Neural cell (in vitro differentiated cells): ENCODE measurements around the gene PARG.

Experiments used
- TAF1 ChIP-seq: IDR thresholded peaks from 2 replicates; pipeline ENCODE4 v1.6.1; 2012; ENCODE audit warnings: low read depth
- TF ChIP-seq, protein P1 (sequence below): IDR thresholded peaks from 2 replicates; pipeline ENCODE4 v1.6.1; 2012; ENCODE audit warnings: borderline replicate concordance

DNA sequence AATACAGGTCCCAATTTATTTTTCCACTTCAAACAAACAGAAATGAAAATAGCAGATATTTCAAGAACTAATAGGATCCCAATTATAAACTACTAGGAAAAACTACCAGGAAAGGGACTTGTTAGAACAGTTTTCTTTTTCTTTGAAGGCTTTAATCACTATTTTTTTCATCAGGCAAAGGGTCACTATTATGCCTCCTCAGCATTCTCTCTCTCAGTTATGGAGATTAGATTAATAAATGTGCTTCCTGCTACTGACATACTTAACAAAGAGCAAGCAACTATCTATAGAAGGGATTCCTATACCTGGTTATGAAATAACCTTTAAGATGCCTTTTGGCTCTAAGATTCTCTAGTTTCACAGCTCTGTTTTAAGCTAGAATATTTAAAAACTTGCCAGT is 108.7 kb downstream of the PARG start:
- TF ChIP-seq, protein P1, sequence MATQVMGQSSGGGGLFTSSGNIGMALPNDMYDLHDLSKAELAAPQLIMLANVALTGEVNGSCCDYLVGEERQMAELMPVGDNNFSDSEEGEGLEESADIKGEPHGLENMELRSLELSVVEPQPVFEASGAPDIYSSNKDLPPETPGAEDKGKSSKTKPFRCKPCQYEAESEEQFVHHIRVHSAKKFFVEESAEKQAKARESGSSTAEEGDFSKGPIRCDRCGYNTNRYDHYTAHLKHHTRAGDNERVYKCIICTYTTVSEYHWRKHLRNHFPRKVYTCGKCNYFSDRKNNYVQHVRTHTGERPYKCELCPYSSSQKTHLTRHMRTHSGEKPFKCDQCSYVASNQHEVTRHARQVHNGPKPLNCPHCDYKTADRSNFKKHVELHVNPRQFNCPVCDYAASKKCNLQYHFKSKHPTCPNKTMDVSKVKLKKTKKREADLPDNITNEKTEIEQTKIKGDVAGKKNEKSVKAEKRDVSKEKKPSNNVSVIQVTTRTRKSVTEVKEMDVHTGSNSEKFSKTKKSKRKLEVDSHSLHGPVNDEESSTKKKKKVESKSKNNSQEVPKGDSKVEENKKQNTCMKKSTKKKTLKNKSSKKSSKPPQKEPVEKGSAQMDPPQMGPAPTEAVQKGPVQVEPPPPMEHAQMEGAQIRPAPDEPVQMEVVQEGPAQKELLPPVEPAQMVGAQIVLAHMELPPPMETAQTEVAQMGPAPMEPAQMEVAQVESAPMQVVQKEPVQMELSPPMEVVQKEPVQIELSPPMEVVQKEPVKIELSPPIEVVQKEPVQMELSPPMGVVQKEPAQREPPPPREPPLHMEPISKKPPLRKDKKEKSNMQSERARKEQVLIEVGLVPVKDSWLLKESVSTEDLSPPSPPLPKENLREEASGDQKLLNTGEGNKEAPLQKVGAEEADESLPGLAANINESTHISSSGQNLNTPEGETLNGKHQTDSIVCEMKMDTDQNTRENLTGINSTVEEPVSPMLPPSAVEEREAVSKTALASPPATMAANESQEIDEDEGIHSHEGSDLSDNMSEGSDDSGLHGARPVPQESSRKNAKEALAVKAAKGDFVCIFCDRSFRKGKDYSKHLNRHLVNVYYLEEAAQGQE, result no peak
- no peak for TF ChIP-seq TAF1
